Urothelium cell line (cell line): ENCODE data around the gene OR13C5.
A peak's percentile ranks its signal among the peaks of the same experiment; 100 is the strongest.
"Not testable (repeated sequence)": the region's sequence is repeated elsewhere in the genome, so short reads cannot be mapped to it uniquely, and the experiment has no call there.

ENCODE experiments used
- DNase-seq: peaks from one replicate; pipeline ENCODE4 v3.0.0; 2011; ENCODE audit warnings: low spot score, mixed read lengths
- FAIRE-seq: peaks from 2 replicates; lab custom pipeline; 2011; peaks lifted over from hg19 to GRCh38; lab: Jason Lieb, UNC

Gene OR13C5

DNA sequence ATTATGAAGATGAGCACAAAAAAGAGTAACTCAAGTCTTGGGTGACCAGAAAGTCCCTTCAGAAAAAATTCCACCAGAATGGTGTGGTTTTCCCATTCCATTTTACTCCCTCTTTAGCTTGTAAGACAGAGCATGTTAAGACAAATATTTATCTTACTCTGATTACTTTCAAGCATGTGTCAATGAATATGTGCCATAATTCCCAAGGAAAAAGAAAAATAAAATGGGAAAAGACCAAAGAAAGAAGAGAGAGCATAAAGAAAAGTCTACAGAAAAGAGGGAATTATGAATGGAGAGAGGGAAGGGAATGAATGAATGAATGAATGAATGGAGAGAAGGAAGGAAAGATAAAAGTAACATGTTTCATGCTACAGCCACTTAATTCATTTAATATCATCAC is at the start of gene OR13C5:
Gene OR13C5 (minus strand): TSS at position 101 of the 400 bp plus-strand sequence. CDS start 0 bp downstream, at position 101.
- not testable (repeated sequence) for DNase-seq, FAIRE-seq

DNA sequence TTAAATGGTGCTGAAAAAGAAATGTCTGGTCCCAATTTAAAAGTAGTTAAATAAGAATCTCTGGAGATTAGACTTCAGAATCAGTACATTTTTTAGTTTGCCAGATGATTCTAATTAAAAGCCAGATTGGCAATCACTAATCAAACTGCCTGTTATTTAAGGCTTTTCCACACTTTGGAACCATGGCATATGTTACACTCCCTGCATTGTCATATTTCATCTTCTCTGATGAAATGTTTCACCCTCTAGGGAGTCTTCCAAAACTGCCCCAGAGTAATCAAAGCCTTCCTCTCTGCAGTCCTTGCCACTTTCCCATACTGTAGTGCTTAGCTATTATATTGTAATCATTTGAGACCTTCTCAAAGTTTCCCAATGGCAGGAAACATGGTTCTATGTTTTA is 36.2 kb upstream of the OR13C5 start:
- FAIRE-seq (no peak), DNase-seq (no peak)

GRCh38 chr9:104633976-104634520 is 34.8 kb upstream of the OR13C5 start:
- no peak for DNase-seq
- no peak for FAIRE-seq

GRCh38 chr9:104625964-104626363 is 26.8 kb upstream of the OR13C5 start:
- DNase-seq, FAIRE-seq: not testable (repeated sequence)

DNA sequence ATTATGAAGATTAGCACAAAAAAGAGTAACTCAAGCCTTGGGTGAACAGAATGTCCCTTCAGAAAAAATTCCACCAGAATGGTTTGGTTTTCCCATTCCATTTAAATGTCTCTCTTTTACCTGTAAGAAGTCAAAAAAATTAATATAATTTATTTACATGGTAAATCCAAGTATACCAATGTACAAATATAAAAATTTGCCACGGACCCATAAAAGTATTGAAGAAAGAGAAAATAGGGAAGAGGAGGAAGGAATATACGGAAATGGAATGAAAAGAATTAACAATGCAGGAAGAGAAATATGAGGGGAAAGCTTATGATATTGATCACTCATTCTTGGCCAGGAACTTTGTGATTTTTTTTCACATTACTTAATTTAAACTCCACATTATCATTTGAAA is 18.9 kb upstream of the OR13C5 start, which contains the start of gene OR13C9:
Gene OR13C9 (minus strand): TSS at position 101 of the 400 bp plus-strand sequence. CDS start 0 bp downstream, at position 101.
- FAIRE-seq, result no peak

DNA sequence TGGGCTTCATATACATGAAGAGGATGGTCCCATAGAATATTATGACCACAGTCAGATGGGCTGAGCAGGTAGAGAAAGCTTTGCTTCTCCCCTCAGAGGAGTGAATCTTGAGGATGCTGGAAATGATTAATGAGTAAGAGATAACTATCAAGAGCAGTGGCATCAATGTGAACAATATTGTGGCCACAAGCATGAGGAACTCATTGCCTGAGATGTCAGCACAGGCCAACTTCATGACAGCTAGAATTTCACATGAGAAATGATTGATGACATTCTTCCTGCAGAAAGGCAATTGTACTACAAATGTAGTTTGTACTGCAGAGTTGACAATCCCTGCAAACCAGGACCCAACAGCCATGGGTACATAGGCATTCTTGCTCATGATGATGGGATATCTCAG is 18.2 kb upstream of the OR13C5 start:
- FAIRE-seq (peak; percentile 86), DNase-seq (no peak)

More for the DNA sequence above, 18.9 kb upstream of the OR13C5 start, which contains the start of gene OR13C9:
- no peak for DNase-seq

DNA sequence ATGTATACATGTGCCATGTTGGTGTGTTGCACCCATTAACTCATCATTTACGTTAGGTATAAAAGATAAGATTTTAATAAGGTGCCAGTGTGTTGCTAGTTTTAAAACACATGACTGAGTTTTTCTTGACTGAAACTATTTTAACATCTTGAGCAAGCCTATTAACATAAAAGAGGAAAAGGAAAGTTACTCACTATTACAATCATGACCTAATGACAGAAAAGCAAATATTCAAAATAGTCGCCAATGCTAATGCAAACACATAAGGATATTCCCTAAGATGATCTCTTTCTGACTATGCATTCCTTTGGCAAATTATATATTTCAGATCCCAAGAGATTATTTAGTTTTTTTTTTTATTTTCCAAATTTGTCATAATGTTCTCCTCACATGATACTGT is 12.0 kb upstream of the OR13C5 start:
- no peak for FAIRE-seq
- DNase-seq, result no peak

DNA sequence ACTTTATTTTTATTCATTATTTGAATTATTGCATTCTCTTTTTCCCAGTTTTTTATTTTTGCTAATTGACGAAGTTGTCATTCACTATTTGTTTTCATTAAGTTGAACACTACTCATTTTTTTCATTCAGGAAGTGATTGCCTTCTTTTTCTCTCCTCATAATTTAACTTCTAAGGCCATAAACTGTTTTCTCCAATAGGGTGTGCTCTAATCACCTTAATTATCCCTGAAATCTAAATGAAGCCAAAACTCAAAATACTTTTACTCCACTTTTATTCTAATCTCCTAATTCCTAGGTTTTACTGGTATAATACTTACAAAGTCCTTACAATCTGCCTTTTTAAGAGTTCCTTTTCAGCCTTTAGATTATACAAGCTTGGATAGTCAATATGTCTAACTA is 9.1 kb upstream of the OR13C5 start:
- DNase-seq (no peak), FAIRE-seq (no peak)

DNA sequence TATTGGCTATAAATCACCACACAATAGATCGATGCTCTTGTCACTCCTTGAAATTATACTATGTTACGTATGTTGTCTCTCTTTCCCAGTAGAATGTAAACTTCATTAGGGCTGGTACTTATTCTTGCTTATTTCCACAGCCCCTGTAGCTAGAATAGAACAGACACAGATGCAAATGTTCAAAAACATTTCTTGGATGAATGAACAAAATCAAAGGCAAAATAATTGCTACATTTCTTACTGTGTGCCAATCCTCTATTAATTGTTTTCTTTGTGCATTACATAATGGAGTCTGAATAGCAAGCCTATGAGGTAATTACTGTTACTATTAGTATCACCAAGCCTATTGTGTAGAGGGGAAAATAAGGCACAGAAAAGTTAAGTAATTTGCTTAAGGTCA is 6.9 kb upstream of the OR13C5 start:
- DNase-seq (no peak), FAIRE-seq (peak; percentile 27)

GRCh38 chr9:104605527-104605926 is 6.3 kb upstream of the OR13C5 start, which contains the start of gene OR13C2:
Gene OR13C2, minus strand, starts transcription at chr9:104605627. Its CDS starts 0 bp downstream, at chr9:104605627.
- FAIRE-seq, DNase-seq: not testable (repeated sequence)

- FAIRE-seq (no peak), DNase-seq (no peak)
Measured at GRCh38 chr9:104604801-104605200, 5.6 kb upstream of the OR13C5 start.

DNA sequence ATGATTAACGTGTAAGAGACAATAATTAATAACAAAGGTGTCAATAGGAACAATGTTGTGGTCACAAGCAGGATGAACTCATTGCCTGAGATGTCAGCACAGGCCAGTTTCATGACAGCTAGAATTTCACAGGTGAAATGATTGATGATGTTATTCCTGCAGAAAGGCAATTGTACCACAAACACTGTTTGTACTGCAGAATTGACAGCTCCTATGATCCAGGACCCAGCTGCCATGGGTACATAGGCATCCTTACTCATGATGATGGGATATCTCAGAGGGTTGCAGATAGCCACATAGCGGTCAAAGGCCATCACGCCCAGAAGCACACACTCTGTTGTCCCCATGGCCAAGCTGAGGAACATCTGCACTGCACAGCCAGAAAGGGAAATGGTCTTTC is 464 bp downstream of the OR13C5 start:
- DNase-seq, result not testable (repeated sequence)
- FAIRE-seq, result peak; percentile 44

DNA sequence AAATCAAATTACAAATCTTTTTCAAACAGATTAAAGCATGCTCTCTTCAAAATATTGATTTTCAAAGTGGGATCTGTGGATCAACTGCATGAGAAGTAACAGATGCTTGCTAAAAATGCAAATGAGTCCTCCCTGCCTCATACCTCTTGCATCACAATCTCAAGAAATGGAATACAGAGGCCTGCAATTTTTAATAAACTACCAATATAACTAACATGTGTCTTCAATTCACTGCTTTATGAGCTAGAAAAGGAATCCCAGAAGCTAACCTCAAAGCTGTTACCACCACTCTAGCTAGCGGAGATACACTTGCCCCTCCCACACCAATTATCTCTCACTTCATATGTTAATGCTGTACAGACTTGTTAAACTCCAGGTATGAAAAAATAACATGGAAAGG is 9.6 kb downstream of the OR13C5 start:
- no peak for DNase-seq

GRCh38 chr9:104586496-104587180 is 12.6 kb downstream of the OR13C5 start:
- FAIRE-seq, result no peak

More for the DNA sequence above, 9.6 kb downstream of the OR13C5 start:
- no peak for FAIRE-seq

GRCh38 chr9:104580562-104580961 is 18.7 kb downstream of the OR13C5 start:
- FAIRE-seq (no peak), DNase-seq (no peak)

More at GRCh38 chr9:104586496-104587180, 12.6 kb downstream of the OR13C5 start:
- DNase-seq, result no peak

GRCh38 chr9:104577263-104577662 is 21.9 kb downstream of the OR13C5 start:
- DNase-seq (no peak), FAIRE-seq (no peak)

- no peak for FAIRE-seq
- DNase-seq, result no peak
Measured at GRCh38 chr9:104575456-104575855, 23.8 kb downstream of the OR13C5 start.

DNA sequence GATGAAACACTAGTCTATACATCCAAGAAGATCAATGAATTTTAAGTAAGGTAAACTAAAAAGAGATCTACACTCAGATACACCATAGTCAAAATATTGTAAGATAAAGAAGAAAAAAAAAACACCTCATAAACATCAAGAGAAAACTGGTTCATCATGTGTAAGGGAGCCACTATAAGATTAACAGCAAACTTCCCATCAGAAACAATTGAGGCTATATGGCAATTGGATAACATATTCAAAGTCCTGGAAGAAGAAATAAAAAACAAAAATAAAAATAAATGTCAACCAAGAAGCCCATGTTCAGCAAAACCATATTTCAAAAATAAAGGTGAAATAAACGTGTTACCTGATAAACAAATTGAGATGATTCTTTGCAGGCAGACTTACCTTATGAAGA is 26.6 kb downstream of the OR13C5 start:
- no peak for FAIRE-seq
- DNase-seq, result no peak

- FAIRE-seq (no peak), DNase-seq (no peak)
Measured at GRCh38 chr9:104568868-104569267, 30.3 kb downstream of the OR13C5 start, which contains the start of gene OR13C8. Gene OR13C8, plus strand, starts transcription at chr9:104569168. Its CDS starts 0 bp downstream, at chr9:104569168.

DNA sequence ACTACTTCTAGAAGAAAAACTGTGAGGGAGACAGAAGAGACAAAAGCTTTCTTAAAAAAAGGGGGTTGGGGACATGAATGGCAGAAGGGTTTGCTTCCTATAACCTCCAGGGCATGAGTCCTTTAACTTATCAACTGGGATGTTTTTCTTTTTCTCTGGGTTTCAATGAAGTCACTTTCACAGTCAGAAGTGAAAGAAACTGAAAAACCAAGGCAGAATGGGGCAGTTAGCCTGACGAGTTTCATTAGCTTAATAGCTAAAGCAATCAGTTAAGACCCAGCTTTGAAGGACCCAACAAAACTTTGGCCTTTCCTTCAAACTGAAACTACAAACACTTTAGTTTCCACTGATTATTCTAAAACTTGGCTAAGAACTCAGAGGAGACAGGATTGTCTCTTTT is 34.9 kb downstream of the OR13C5 start:
- DNase-seq (no peak), FAIRE-seq (no peak)

DNA sequence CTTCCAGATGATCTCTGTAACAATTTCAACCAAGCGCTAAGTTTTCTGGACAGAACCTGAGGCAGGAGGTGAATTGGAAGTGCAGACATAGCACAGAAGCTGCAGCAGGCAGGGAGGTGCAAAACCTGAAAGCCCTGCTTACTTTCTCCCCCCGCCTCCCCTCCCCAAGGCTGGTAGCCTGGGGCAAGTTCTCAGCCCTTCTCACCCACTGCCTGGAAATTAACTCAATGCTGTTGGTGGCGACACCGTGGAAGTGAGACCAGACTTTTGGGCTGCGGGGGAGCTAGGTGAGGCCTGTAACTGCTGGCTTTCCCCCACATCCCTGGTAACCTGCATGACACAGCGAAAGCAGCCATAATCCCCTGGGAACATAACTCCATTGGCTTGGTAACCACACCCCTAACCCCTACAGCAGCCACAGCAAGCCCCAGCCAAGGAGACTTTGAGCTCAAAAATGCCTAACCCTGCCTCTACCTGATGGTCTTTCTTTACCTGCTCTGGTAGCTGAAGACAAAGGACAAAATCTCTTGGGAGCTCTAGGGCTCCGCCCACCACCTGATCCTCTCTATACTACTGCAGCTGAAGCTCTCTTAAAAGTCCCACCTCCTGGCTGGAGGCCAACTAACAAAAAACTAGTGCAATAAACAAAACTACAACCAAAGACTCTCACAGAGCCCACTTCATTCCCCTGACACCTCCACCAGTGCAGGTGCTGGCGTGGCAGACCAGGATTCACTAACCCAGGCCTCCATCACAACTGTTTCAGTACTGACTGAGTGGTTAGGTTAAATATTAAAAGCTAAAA is 42.2 kb downstream of the OR13C5 start:
- no peak for FAIRE-seq
- no peak for DNase-seq
